ENCODE results near the gene USP40. TPM values are rescaled to one million over a fixed set of nuclear protein-coding genes. Genes with fewer than 3 reads are reported as not detected.

Gene USP40
- total RNA-seq, 2 experiments from 2014 or later = 13.1 to 14.1 TPM

Other genes with a start within 250 kb of the USP40 start
- 10 to 100 TPM; 92.1 to 94.2 TPM for gene DGKD, start 212.3 kb downstream of the USP40 start, total RNA-seq
- gene UGT1A8, start 50.9 kb upstream of the USP40 start, total RNA-seq = not detected
- not detected for gene UGT1A10, start 69.7 kb upstream of the USP40 start, total RNA-seq
- gene UGT1A9, start 105.1 kb upstream of the USP40 start, total RNA-seq = not detected
- not detected for gene UGT1A7, start 115.1 kb upstream of the USP40 start, total RNA-seq
- gene UGT1A6, start 126.1 kb upstream of the USP40 start, total RNA-seq = not detected
- not detected for gene UGT1A5, start 146.1 kb upstream of the USP40 start, total RNA-seq
- gene UGT1A4, start 152.0 kb upstream of the USP40 start, total RNA-seq = not detected
- not detected for gene UGT1A3, start 162.3 kb upstream of the USP40 start, total RNA-seq
- not detected for gene UGT1A1, start 193.5 kb upstream of the USP40 start, total RNA-seq
- gene MROH2A, start 211.5 kb upstream of the USP40 start, total RNA-seq = not detected